HG02970 (cell line): ENCODE data around the gene GLRA3.
"Not testable (repeated sequence)": the region's sequence is repeated elsewhere in the genome, so short reads cannot be mapped to it uniquely, and the experiment has no call there.

ENCODE experiments used
- ATAC-seq: cut with Tn5 transposase; IDR thresholded peaks from one replicate; pipeline ENCODE4 v1.9.1; 2021; ENCODE audit warnings: mild to moderate bottlenecking, moderate library complexity, moderate number of reproducible peaks; ENCODE audit not compliant: unreplicated experiment, low FRiP score

Gene GLRA3

DNA sequence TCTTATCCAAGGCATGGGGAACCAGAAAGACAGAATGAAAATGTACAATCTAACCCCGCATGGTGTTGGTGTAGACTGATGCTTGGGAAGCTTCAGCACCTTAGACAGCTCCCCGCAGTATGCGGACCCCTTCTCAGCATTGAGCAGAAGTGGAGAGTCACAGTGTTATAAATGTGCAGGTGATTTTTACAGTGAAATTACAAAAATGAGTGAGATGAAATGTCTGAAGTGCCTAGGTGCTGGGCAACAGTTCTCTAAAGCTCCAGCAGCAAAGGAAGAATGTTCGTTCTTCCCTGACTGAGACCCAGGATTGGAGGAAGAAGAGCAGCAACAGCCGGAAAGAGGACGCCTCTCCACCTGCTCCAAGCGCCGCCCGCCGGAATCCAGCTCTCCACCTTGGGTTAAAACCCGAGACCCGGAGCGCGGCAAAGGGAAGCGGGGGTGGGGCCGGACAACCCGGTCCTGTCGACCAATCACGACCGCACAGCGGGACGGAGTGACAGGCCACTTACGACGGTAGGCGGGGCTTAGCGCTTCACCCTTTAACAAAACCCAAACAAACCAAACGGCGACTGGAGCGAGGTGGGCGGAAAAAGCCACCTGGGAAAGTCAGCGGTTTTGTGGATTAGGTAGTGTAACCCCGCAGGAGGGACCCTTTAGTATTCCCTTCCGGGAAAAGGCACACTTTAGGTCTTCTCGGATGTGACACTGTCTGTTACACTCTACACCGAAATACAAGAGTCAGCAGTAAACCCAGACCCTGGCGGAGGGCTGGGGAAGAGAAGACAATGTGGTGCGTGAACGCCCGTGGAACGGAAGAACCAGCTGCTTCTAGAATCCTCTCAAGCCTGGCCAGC lies at the start of gene GLRA3:
TSS of gene GLRA3 (minus strand) at position 403 of the 857 bp plus-strand sequence. CDS start 436 bp downstream, outside the sequence.
- peak; percentile 88 for ATAC-seq

DNA sequence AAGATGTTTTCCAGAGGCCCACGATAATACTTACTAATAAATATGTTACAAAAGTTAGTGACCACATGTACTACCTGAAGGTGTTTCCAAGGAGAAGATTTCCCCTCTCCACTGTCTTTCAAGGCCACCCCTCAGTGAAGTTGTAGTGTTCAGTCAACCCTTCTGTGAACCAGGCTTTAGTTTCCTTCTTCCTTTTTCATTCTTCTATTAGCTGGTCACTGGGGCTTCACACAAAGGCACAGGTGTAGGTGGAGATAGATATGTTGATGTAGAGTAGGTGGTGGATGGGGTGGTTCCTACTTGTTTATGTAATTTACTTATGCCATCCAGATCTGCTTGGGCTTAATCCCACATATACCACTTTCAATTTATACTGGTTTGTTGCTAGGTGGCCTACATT lies 45.9 kb upstream of the GLRA3 start:
- ATAC-seq = no peak

DNA sequence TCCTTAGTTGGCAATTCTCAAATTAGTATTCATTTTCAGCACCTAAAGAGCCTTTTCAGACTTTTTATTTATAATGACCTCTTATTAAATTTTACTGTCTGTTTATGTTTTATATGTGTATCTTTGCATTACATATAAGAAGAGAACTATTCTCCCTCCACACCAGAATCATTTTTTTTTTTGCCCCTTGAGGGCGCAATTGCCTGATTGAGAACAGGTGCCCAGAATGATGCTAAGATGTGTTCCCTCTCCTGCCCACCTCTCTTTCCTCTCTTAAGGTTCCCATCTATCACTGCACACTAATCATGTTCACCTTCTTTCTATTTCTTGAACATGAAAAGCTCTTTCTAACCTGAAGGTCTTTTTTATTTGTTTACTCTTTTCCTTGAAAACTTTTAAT lies 44.9 kb upstream of the GLRA3 start:
- ATAC-seq = peak; percentile 43

DNA sequence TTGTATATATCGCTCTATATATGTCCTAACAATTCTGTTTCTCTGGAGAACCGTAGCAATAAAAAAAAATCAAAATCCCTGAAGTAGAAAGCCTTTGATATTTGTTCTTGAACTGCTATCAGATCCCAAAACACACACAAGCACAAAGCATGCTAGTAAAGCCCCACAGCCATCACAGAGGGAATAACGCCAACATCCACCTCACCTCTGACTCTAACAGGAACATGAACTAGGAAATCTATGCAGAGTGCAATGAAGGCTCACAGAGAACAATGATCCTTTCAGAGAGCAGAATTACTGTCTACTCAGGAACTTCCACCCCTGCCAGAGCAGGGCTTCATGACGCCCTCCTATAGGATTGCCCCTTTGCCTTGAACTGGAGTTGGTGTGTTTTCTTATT lies 44.1 kb upstream of the GLRA3 start:
- ATAC-seq = not testable (repeated sequence)

DNA sequence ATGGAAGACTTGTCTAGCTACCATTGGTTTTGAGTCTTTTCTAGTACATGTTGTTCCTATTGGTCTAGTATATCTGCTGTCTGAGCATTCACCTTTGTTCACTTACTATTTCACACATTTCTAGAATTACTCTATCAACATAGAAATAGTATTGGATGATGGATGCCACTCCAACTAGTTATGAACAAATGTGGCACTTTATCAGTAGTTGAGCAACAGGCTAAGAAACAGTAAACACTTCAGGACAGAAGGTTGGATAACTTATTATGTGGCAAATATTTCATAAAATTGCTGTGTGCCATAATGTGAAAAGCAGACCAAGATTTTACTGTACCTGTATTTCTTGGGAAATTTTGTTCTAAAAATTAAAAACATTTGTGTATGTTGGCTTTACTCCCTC lies 42.4 kb upstream of the GLRA3 start:
- no peak for ATAC-seq

DNA sequence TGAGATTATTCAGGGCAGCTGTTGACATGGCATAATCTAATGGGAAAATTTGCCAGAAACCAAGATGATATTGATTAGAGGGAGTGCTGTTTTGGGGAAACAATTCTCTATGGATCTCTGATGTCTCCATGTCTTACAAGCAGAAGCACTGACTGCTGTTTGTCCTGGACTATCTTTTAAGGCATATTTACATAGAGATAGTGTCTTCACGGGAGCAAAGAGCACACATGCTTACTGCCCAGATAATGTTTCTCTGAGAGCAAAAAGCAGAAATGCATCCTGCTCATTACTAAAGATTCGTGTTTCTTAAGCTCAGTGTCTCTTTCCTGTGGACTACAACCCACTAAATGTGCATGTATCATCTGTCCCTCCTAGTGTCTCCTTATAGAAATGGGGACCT lies 41.3 kb upstream of the GLRA3 start:
- ATAC-seq = no peak

DNA sequence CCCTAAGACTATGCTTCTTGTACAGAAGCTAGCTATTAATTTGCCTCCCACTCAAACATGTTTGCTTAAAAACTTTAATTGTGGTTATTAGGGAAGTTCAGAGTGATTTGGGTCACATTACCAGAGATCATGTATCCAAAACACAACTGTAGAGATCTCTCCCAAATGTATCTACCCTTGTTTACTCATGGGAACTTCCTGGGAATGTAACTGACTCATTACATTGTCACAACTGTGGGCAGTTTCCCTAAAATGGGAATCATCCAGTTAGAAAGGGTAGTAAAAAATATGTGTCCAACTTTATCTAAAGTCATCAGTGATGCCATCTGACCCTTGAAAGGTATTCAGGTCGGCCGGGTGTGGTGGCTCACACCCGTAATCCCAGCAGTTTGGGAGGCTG lies 40.3 kb upstream of the GLRA3 start:
- ATAC-seq = no peak

DNA sequence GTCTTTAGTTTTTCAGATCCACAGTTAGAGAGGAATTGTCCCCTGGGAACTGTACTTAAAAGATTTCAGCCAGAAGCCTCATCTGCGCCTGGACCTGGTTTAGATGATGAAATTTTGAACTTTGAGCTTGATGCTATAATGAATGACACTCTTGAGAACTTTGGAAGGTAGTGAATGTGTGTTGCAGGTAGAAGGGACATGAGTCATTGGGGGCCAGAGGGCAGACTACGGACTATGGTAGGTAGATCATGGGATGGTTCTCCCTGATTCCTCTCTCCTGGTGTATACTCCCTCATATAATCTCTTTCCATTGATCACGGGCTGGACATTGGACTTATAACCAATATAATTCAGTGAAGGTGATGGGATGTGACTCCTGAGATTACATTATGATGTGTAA lies 38.9 kb upstream of the GLRA3 start:
- no peak for ATAC-seq

DNA sequence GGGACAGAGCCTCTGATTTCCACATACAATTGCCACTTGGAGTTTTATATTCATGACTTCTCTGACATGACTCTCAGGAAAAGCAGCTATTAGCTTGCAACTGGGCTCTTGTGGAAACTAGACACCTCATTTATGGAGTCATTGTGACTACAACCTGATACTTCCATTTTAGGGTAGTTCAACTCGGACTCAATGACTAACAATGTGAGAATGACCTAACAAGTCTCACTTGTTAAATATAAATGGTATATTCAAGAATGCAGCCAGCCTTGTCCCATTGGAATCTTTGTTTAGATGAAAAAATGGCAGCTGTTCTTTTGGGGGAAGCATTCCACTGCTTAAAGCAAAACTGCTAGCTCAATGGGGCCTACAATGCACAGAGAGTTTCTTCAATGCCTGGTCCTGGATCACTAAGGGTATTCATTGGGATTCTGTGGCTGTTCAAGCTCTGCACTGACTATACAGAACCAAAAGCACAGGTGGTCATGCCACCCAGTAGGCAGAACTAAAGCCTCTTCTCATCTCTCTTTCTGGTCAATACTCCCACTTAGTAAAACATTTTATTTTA lies 36.5 kb upstream of the GLRA3 start:
- no peak for ATAC-seq

DNA sequence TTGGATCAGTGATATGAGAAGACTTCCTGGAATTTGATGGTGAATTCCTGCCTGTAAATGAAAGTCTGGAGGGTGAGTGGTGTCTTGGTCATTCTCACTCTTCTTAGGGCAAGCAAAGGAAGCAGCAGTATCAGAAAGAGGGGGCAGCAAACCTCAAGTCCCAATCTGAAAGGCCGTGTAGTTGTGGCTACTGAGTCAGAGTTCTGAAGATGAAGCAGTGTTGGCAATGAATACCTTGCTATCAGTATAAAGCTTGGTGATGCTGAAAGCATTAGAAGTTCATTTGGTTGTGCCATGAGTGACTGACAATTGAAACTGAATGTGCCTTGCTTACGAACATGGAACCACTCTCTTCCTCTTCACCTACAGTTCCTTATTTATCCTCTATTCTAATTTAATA lies 35.0 kb upstream of the GLRA3 start:
- ATAC-seq = no peak

DNA sequence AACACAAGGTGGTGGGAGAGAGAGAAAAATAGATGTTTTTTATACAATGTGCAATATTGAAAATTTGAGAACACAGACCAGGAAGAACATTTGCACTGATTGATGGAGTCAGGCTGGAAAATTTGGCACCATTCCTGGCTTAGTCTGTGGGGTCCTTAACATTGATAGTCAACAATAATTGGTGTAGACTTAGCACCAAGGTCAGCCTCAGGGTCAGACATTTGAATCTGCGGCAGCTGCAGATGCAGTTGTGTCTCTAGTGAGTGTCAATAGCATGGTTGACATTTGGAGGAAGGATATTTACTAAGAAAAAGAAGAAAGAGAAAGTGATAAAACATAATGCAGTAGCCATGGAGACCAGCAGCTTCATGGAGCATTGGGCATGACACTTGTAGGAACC lies 31.5 kb upstream of the GLRA3 start:
- ATAC-seq = no peak

DNA sequence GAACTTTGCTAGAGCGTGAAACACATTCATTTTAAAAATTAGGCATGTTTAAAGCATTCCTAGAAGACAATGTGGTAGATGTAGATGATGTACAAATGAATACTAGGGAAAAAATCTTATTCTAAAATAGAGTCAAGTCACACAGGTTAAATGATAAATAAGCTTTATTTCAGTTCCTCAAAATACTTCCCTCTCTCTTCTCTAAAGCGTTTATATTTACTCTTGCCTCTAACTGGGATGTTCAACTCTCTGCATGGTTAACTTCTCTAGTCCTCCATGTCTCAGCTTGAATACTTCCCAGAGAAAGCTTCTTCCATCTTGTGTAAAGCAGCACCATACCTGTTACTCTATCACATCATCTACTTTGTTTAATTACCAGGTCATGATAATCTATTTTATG lies 30.9 kb upstream of the GLRA3 start:
- no peak for ATAC-seq

DNA sequence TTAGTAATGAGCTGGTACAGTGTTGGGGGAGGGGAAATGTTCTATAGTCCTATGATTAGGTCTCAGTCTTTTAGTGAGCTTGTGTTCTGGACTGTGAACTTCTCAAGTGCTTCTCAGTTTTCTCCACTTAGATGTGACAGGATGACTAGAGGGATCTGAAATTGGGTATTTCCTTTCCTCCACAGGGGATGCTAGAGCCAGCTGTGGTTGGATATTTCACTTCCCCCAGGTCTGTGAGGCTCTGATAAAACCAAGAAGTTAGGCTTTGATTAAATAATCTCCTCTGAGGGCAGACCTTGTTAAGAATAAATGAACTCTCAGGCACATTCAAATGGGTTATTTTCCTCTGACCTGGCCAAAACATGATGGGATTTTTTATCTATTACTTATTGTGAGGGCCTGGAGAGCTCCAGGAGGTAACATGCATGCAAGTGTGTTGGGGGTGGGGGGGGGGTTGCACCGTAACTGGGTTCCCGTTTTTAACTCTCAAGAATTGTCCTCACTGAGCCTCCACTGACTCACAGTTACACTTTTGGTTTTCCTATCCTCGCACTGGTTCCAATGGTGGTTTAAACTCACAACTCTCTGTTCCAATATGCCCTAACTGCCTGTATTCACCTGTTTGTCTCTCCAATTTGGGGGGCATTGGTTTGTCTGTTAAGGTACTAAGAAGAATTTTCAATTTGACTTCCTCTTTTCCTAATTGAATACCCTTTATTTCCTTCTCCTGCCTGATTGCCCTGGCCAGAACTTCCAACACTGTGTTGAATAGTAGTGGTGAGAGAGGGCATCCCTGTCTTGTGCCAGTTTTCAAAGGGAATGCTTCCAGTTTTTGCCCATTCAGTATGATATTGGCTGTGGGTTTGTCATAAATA lies 28.1 kb upstream of the GLRA3 start:
- no peak for ATAC-seq

DNA sequence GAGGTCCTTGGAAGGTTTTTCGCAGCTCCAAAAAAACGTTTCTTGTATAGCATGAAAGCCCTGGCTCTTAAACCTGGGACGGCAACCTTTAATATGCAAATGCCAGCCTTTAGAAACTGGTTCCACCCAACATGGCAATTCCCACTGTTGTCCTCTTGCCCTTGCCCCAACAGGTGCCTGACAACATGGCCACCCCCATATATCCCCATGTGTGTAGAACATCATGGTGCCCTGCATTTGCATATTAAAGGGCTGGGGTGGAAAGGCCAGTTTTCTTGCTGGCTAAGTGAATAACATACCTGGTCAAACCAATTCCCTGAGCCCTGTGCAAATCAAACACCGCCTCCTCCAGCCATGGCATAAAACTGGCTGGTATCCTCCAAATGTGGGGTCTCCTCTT lies 26.0 kb upstream of the GLRA3 start:
- no peak for ATAC-seq

DNA sequence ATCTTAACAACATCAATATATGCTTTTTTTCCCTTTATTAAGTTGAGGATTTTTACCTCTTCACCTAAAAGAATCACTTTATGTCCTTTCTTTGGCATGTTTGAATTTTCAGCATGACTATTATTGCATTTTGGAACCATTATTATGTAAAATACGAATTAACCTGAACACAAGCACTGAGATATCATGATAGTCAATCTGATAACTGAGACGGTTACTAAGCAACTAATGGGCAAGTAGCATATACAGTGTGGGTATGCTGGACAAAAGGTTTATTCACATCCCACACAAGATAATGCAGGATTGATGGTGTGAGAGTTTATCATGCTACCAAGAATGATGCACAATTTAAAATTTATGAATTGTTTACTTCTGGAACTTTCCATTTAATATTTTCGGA lies 24.6 kb upstream of the GLRA3 start:
- ATAC-seq = no peak

DNA sequence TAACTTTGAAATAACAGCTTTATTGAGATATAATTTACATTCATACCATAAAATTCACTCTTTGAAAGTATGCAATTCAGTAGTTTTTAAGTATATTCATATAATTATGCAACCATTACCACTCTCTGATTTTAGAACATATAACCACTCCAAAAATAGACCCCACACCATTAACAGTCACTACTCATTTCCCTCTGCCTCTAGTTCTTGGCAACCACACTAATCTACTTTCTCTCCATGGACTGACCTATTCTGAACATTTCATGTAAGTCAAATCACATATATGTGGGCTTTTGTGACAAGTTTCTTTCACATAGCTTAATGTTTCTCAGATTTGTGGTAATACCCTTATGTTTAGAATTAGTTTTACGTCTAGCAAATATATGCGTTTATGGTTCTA lies 19.5 kb upstream of the GLRA3 start:
- ATAC-seq = no peak

DNA sequence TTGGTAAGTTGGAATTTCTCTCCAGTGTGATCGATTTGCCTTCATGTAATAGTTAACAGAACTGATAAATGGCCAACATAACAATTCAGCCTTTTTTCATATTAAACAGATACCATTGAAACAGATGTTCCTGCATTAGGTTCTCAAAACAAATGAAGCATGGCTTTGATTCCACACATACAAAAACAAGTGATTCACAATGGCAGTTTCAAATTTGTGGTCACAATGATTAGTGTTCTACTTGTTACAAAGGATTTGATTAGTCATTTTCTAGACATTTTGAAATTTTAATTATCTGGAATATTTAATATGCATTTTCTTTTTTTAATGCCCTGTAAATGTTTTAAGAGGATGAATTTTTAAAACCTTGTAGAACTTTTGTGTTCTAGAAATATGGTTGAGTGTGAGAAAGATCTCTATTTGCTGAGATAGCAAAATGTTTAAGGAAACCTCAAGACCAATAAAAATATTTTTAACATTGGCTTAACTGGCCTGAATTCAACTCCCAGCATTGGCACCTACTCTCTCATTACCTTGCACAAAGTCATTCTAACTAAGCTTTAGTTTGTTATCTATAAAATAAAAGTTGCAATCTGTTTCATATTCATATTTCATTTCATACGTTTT lies 18.9 kb upstream of the GLRA3 start:
- ATAC-seq = no peak

DNA sequence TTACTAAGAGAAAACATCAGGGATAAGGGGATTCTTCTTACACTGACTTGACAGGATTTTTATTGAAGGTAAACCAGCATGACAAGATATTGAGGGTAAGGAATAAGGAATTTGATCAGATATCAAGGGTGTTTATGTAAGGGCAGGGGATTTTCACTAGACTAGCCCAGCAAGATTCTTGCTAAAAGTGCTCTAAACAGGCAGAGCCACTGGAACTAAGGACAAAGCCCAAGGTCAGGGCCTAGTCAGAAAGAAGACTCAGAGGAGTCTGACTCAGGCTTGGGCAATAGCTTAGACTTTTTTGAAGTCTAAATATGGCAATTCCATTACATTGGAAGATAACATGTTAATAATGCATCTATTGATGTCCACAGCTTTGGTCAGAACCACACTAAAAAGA lies 6.5 kb upstream of the GLRA3 start:
- no peak for ATAC-seq

DNA sequence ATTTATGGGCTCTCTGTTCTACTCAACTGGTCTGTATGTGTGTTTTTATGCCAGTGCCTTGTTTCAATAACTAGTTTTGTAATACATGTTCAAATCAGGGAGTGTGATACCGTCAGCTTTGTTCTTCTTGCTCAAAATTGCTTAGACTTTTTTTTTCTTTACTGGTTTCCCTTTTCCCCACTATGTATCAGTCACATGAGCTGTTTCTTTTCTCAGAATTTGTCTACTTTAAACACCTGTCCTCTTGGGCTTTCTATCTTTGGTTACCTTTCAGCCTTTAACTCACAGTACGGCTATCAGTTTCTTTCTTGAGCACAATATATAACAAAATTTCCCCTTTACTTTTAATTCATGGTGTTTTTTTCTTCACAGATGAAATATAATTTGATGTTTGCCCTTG lies 5.4 kb upstream of the GLRA3 start:
- ATAC-seq = no peak

DNA sequence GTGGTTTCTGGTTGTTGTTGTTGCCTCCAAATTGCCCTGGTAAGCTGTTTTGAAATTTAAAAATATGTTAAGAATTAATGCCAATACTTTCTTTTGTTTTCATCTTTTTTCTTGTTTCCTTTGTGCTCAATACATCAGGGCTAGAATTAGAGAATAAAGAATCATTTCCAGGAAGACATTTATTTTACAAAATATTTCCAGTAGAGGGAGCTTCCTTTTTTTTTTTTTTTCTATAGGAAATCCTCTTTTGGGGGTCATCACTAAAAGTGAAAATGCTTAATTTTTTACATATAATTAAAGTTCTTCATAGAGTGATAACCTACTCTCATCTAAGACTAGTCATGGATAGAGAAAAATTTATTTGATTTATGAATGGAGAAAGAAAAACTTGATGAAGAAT lies 2.4 kb downstream of the GLRA3 start:
- ATAC-seq = no peak

DNA sequence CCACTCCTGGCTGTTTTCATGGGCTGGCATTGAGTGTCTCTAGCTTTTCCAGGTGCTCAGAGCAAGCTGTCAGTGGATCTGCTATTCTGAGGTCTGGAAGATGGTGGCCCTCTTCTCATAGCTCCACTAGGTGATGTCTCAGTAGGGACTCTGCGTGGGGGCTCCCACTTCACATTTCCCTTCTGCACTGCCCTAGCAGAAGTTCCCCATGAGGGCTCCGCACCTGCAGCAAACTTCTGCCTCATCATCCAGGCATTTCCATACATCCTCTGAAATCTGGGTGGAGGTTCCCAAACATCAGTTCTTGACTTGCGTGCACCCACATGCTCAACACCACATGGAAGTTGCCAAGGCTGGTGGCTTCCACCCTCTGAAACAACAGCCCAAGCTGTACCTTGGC lies 13.8 kb downstream of the GLRA3 start:
- no peak for ATAC-seq
